ENCODE results near the gene ZNF236.
"Not testable (repeated sequence)": the region's sequence is repeated elsewhere in the genome, so short reads cannot be mapped to it uniquely, and the experiment has no call there.

The ZNF236 gene

DNA sequence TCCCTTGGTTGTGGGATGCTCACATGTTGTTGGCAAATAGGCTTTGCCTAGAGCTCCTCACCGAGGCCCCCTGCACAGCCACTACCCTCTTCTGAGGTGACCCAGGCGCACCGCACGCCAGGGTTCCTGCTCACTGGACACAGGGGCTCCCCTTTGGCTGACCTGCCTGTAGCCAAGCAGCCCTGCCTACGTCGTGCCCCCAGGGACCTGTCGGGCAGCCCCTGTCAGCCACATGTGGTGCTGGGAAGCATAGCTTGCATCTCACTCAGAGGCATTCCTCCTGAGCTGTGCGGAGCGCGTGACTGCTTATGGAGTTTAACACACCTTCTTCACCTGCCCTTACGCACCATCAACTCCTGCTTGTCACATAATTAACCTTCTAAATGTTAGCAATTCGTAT, 116.3 kb downstream of the ZNF236 start:
- no peak for DNase-seq (ENCODE audit: extremely low read depth in 1 of 2, low read depth in 1 of 2)

DNA sequence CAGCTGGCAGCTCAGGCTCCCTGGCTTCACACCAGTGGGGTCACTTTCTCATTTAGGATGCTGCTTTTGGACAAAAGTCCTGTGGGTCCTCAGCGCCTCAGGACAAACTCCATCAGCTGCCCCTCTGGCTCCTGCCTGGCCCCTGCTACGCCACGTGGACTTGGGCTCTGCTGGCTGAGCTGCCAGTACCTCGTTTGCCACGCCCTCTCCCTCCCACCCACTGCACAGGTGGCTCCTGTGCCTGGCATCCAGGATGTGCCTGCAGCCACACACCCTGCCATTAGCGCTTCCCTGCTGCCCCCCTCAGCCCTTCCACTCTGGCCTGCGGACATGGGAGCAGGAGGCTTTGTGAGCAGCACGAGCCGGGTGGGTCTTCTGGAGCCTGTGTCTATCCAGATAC, 118.9 kb downstream of the ZNF236 start:
- no peak for DNase-seq (ENCODE audit: extremely low read depth in 1 of 2, low read depth in 1 of 2)

DNA sequence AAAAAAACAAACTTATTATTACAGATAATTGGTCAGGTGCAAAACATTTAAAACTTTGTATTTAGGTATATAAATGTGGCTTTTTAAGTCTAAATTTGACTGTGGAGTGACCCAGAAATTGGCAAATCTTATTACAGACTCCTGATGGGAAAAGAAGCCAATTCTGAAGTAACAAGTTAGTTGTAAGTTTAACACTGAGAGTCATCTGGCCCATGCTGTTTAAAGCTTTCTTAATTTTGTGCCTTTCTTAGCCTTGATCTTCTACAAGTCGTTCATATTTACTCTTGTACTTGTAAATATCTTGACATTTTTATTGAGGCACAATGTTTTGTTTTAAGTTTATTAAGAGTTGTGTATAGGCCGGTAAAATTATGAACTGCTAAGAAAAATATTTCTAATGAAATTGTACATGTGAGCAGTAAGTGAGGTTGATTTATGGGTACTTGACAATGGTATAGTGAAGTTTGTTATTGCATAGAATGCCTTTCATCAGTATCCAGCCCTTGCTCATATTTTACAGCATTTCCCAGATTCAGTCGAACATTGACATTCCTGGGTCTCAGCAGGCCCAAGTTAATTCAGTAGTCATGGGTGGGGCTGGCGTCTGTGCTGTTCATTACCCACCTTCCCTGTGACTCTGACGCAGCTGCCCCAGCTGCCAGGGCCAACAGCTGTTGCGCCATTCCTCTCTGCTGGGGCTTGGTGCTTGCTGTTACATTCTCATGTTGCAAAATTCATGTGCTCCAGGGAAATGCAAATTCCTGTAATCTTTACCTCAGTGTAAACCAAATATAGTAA, 121.4 kb downstream of the ZNF236 start:
- no peak for DNase-seq (ENCODE audit: extremely low read depth in 1 of 2, low read depth in 1 of 2)

DNA sequence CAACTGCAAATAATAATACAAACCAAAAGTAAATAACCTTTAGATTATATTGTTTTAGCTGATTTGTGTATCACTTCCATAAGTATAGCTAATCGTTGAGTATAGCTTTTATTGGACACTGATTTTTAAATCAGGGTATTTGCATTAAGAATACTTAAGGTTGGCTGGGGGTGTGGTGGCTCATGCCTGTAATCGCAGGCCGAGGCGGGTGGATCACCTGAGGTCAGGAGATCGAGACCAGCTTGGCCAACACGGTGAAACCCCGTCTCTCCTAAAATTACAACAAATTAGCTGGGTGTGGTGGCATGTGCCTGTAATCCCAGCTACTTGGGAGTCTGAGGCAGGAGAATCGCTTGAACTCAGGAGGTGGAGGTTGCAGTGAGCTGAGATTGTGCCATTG, 122.0 kb downstream of the ZNF236 start:
- not testable (repeated sequence) for DNase-seq (ENCODE audit: extremely low read depth in 1 of 2, low read depth in 1 of 2)

DNA sequence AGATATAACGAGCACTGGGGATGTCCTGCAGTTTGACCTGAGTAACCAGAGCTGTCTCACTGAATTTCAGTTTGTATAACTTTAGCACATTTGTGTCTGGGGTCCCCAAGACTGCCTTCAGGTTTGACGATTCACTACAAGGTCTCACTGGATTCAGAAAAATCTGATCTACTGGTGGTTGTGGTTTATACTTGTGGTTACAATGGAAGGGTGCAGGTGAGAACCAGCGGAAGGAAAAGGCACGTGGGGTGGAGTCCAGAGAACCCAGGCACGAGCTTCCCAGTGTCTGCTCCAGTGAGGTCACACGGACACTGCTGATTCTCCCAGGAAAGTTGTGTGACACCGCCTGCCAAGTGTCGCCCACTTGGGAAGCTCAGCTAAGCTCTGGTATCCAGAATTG, 126.0 kb downstream of the ZNF236 start:
- no peak for DNase-seq (ENCODE audit: extremely low read depth in 1 of 2, low read depth in 1 of 2)

DNA sequence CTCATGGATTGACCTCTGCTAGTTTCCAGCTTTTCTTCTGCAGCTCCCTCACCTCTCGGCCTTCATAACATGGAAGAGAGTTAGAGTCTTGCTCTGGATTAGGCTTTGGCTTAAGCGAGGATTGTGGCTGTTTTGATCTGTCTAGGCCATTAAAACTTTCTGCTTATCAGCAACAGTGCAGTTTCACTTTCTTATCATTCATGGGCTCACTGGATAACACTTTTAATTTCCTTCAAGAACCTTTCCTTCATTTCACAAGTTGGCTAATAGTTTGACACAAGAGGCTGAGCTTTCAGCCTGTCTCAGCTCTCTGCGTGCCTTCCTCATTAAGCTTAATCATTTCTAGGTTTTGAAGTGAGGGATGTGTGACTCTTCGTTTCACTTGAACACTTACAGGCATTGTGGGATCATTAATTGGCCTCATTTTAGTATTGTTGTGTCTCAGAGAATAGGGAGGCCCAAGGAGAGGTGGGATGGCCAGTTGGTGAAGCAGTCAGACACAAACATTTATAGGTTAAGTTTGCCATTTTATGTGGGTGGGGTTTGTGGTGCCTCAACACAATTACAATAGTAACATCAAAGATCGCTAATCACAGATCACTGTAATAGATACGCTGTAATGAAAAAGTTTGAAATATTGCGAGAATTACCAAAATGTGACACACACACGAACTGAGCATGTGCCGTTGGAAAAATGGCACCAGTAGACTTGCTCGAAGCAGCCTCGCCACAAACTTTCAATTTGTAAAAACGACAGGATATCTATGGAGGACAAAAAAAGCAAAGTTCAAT, 129.3 kb downstream of the ZNF236 start:
- DNase-seq (ENCODE audit: extremely low read depth in 1 of 2, low read depth in 1 of 2) = no peak

DNA sequence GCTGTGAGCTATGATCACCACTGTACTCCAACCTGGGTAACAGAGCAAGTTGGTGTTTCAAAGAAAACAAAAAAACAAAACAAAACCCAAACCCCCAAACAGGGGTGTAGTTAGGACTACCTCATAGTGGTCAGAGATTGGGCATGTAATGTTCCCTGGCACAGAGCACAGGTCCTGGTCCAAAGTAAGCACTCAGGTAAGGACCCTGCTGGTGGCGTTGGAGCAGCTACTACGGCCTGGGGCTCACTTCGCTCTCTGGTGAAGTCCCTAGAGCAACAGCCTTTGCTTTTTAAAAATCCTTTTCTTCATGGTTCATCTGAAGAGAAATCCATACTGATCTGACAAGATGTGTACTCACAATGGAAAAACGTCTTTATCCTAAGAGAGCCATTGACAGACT, 130.4 kb downstream of the ZNF236 start:
- DNase-seq (ENCODE audit: extremely low read depth in 1 of 2, low read depth in 1 of 2) = no peak

DNA sequence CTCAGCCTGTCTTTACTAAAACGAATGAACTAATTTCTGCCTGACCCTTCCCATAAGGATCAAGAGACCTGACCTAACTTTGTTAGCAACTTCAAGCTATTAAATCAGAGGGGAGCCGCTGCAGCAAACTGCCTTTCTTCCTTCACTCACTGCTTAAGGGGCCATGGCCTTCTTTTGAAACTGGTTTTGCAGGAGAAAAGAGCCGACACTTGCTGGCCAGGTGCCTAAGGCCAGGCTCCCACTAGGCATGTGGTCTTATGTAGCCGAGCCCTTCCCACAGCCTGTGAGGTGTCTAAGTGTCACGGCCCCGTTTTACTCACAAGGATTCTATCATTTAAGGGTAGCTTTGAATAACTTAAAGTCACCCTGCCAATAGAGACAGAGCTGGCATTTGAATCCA, 130.8 kb downstream of the ZNF236 start:
- DNase-seq (ENCODE audit: extremely low read depth in 1 of 2, low read depth in 1 of 2) = no peak

DNA sequence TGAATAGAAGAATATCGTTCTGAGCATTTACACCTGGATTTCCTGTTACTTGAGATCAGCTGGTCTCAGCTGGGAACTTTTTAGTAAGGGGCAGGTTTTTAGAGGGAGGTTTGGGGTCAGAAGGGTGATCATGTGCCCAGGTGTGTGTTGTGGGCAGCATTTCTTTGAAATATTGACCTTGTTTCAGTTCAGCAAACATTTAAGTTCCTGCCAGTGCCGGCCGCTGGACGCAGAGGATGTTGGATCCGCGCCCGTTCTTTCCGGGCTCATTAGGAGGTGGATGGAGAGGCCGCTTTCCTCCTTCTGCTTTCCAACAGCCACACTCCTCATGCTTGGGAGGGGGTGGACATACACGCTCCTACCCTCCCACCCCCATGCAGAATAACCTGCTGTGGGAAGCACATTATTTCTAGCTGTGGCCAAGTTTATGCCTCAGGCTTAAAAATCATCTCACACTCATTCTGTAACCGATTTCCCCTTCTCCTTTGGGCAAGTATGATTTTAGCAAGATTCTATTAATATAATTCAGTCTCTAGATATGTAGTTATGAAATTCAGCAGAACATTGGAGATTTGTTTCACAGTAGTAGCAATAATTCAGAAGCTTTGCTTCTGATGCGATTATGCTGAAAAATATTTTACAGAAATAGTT, 131.4 kb downstream of the ZNF236 start:
- DNase-seq (ENCODE audit: extremely low read depth in 1 of 2, low read depth in 1 of 2) = no peak

DNA sequence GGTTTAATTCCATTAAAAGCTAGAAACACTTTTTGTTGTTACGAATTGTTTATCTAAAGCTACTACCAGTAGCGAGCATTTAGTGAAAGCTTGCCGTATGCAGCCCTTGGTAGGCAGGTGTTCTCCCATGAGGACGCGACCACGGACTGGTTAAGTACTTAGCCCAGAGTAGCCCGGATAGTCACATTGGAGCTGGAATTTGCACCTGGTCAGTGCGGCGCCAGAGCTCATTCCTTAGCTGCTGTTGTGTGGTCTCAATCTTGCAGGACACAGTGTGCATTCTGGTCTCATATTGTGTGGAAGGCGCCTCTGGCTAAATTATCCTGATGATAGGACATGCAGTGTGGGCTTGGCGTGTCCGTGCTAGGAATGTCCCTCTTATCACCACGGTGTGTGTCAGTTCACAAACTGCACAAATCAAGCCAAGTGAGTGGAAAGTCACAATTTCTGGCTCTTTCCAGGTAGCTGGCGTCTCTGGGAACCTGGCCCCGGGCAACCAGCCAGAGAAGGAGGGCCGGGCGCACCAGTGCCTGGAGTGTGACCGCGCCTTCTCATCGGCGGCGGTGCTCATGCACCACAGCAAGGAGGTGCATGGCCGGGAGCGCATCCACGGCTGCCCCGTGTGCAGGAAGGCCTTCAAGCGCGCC, 133.3 kb downstream of the ZNF236 start:
- DNase-seq (ENCODE audit: extremely low read depth in 1 of 2, low read depth in 1 of 2) = no peak

DNA sequence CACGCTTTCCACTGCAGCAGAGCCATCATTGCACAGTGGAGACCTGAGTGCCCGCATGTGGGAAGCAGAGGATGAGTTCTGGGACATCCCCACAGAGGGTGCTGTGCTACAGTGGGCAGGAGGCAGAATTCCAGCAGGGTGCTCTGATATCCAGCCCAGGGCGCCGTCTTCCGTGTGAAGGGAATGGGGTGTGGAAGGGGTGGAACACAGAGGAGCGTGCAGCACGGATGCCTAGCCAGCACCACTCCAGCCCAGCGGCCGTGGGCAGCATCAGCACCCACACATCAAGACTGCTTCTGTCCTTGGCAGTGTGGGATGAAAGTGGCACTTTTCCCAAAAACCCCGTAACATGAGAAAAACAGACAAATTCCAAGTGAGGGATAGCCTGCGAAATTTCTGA, 134.3 kb downstream of the ZNF236 start:
- DNase-seq (ENCODE audit: extremely low read depth in 1 of 2, low read depth in 1 of 2) = no peak

DNA sequence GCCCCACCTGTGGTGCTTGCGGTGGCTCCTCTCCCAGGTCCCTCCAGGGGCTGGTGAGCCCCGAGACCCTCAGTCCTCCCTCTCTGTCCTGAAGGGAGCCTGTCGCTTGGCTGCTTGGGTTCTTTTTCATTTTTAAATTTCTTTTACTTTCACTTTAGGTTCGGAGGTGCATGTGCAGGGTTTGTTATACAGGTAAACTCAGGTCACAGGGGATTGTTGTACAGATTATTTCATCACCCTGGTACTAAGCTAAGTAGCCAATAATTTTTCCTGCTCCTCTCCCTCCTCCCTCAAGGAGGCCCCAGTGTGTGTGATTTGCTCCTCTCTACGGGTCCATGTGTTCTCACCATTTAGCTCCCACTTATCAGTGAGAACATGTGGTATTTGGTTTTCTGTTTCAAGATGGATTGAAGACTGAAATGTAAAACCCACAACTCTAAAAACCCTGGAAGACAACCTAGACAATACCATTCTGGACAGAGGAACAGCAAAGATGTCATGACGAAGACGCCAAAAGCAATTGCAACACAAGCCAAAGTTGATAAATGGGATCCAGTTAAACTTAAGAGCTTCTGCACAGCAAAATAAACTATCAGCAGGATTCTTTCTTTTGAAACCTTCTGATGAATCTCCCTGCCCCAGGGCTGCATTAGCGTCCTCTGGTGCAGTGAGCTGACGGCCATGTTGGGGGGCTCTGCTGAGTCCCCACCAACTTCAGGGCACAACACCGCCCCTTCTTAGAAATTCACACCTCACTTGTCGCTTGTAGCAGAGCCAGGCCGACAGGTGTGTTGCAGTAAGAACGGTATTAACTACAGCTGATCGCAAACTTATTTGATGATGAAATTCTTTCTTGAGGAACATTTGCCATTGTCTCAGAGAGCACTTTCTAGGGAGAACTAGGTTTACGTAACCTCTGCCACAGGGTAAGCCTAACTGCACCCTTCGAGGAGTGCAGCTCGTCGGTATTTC, 135.3 kb downstream of the ZNF236 start:
- DNase-seq (ENCODE audit: extremely low read depth in 1 of 2, low read depth in 1 of 2) = no peak

DNA sequence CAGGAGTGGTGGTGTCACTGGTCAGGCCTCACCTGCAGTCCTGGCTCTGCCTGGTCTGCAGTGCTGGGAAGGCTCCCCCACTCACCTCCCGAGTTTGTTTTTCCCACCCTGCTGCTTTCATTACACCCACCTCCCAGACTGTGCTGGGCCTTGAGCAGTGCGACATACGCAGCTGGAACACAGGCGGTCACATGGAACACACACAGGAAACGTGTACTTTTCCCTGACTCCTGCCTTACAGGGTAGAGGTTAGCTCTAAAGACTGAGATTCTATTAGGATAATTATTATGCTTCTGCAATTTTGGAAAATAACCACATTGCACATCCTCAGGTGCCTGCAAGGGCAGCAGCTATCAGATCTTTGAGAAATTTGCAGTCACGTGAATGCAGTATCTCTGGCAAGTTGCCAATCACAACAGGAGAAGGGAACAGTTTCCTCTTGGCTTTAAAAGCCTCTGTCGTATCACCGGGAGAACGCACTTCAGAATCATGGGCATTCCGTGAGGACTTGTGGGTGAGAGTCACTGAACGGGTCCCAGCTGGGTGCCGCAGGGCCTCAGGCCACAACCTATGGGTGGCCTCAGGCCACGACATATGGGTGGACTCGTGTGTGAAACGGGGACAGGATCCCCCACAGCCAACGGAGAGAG, 136.5 kb downstream of the ZNF236 start:
- no peak for DNase-seq (ENCODE audit: extremely low read depth in 1 of 2, low read depth in 1 of 2)

DNA sequence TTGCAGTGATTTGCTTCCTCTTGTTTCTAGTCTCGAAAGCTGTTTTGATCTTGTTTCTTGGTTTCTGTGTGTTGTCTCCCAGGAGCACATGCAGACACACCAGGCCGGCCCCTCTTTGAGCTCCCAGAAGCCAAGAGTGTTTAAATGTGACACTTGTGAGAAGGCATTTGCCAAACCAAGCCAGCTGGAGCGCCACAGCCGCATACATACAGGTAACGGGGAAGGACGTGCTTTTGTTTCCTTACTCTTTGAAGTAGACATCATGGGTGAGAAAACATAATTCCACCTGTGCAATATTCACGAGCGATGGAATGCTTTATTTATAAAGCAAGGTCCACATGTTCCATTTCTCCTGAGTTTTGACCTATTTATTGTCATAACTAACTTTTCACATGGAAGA, 137.2 kb downstream of the ZNF236 start:
- no peak for DNase-seq (ENCODE audit: extremely low read depth in 1 of 2, low read depth in 1 of 2)

DNA sequence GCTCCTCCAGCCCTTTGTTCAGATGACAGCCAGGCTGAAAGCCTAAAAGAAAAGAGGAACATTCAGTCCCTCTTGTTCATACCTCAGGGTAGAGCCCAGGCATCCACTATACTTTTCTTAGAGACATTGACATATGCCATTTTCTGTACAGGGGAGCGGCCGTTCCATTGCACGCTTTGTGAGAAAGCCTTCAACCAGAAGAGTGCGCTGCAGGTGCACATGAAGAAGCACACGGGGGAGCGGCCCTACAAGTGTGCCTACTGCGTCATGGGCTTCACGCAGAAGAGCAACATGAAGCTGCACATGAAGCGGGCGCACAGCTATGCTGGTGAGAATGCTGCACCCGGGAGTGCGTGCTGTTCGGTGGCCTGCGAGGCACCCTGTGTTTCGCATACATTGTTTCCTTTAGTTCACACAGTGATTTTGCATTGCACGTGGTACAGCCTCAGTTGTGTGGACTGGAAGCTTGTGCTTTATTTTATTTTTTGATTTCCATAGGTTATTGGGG, 138.2 kb downstream of the ZNF236 start:
- DNase-seq (ENCODE audit: extremely low read depth in 1 of 2, low read depth in 1 of 2) = no peak

DNA sequence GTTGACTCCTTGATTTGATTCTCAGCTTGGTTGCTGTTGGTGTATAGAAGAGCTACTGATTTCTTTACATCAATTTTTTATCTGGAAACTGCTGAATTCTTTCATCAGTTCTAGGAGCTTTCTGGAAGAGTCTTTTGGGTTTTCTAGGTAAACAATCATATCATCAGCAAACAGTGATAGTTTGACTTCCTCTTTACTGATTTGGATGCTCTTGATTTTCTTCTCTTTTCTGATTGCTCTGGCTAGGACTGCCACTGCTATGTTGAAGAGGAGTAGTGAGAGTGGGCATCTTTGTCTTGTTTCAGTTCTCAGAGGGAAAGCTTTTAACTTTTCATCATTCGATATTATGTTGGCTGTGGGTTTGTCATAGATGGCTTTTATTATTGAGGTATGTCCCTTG, 140.5 kb downstream of the ZNF236 start:
- no peak for DNase-seq (ENCODE audit: extremely low read depth in 1 of 2, low read depth in 1 of 2)

DNA sequence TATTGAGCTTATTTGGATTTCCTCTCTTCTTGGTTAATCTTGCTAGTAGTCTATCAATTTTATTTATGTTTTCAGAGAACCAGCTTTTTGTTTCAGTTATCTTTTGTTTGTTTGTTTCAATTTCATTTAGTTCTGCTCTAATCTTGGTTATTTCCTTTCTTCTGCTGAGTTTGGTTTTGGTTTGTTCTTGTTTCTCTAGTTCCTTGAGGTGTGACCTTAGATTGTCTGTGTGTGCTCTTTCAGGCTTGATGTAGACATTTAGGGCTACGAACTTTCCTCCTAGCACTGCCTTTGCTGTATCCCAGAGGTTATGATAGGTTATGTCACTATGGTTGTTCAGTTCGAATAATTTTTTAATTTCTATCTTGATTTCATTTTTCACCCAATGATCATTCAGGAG, 141.6 kb downstream of the ZNF236 start:
- DNase-seq (ENCODE audit: extremely low read depth in 1 of 2, low read depth in 1 of 2) = no peak

DNA sequence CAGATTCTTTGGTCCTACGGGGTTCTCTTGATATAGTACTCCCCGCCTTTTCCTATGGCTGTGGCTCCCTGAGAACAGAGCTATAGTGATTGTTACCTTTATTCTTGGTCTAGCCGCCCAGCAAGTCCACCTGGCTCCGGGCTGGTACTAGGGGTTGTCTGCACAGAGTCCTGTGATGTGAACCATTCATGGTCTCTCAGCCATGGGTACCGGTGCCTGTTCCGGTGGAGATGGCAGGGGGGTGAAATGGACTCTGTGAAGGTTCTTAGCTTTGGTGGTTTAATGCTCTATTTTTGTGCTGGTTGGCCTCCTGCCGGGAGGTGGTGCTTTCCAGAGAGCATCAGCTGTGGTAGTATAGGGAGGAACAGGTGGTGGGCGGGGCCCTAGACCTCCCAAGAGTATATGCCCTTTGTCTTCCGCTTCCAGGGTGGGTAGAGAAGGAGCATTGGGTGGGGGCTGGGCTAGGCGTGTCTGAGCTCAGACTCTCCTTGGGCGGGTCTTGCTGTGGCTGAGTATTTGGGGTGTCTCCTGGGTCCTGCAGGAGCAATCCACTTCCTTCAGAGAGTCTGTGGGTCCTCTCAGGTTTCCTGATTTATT, 143.3 kb downstream of the ZNF236 start:
- DNase-seq (ENCODE audit: extremely low read depth in 1 of 2, low read depth in 1 of 2) = not testable (repeated sequence)

DNA sequence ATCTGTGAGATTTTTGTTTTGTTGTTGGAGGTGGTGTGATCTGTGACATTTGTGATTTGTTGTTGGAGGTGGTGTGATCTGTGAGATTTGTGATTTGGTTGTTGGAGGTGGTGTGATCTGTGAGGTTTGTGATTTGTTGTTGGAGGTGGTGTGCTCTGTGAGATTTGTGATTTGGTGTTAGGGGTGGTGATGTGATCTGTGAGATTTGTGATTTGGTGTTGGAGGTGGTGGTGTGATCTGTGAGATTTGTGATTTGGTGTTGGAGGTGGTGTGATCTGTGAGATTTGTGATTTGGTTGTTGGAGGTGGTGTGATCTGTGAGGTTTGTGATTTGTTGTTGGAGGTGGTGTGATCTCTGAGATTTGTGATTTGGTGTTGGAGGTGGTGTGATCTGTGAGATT, 144.9 kb downstream of the ZNF236 start:
- not testable (repeated sequence) for DNase-seq (ENCODE audit: extremely low read depth in 1 of 2, low read depth in 1 of 2)
